Adrenal gland (tissue), 12 donors: ENCODE results near the gene SCAMP2. TPM values are rescaled to one million over a fixed set of nuclear protein-coding genes. Genes with fewer than 3 reads are reported as not detected.
"Not testable (repeated sequence)": the region's sequence is repeated elsewhere in the genome, so short reads cannot be mapped to it uniquely, and the experiment has no call there.

Experiments used
- DNase-seq, 7 donors: peaks; one replicate each; pipeline ENCODE4 v3.0.0-alpha.2; 2019 to 2020
- H3K27ac ChIP-seq, 5 donors: fragments of 200-600 bp; sonication (generic) in 4 of 5; 1 replicate in 3 of 5; 2 replicates in 2 of 5; pipeline versions ENCODE4 v1.5.1 to v1.8.0; 2016 to 2020; ENCODE audit warnings: mild to moderate bottlenecking in 1 of 5
- H3K27me3 ChIP-seq: fragments of 200-600 bp; 2 replicates; pipeline ENCODE4 v1.8.0; 2021
- H3K36me3 ChIP-seq, 2 donors: fragments of 200-600 bp; replicated peaks in 1 of 2; 1 replicate in 1 of 2; 2 replicates in 1 of 2; pipeline versions ENCODE4 v1.5.1 to v1.8.0; 2018 to 2022
- H3K4me1 ChIP-seq, 2 donors: fragments of 200-600 bp; replicated peaks in 1 of 2; 1 replicate in 1 of 2; 2 replicates in 1 of 2; pipeline versions ENCODE4 v1.5.1 to v1.8.0; 2018 to 2021
- H3K4me3 ChIP-seq, 4 donors: fragments of 200-600 bp; sonication (generic) in 3 of 4; one replicate each; pipeline ENCODE4 v1.5.1; 2016 to 2018
- H3K9me3 ChIP-seq, 3 donors: fragments of 200-600 bp; sonication (generic) in 1 of 3; replicated peaks in 1 of 3; 1 replicate in 2 of 3; 2 replicates in 1 of 3; pipeline versions ENCODE4 v1.5.1 to v1.8.0; 2016 to 2021
- CTCF ChIP-seq, 6 experiments: fragments of 450-650 bp in 4 of 6; fragments of 200-600 bp in 2 of 6; sonication (generic) in 1 of 6; IDR thresholded peaks; 1 replicate in 5 of 6; 2 replicates in 1 of 6; pipeline versions ENCODE4 v1.5.1 to v1.8.0; 2016 to 2021; ENCODE audit warnings: antibody characterized with exemption in 6 of 6, mild to moderate bottlenecking in 2 of 6, moderate library complexity in 1 of 6
- POLR2A ChIP-seq, 2 donors: fragments of 450-650 bp; IDR thresholded peaks; one replicate each; pipeline ENCODE4 v1.6.1; 2017; ENCODE audit warnings: antibody characterized with exemption in 2 of 2, mild to moderate bottlenecking in 2 of 2, moderate library complexity in 1 of 2
- WGBS, 4 donors: extraction: QIAGEN DNeasy Blood & Tissue Kit in 2 of 4; methylation state at CpG; one replicate each; pipeline versions ENCODE4 v1.1.5 to v1.1.7; 2013 to 2017; 5-methylcytosine and 5-hydroxymethylcytosine counted together
- intact Hi-C, 2 donors: fragments of 100-400 bp; cut with DNase I; formaldehyde crosslinking; loops; one replicate each; pipeline versions ENCODE4 v1.14.1 to v1.15.0; 2022 to 2023
- polyA plus RNA-seq, 3 donors: library from polyadenylated mRNA; stranded (reverse); fragments of 200-250 nt in 2 of 3; fragments of 350-450 nt in 1 of 3; fragmentation: Illumina TruSeq in 1 of 3; extraction: RNeasy Lipid Tissue Mini Kit (QIAGEN cat#74804) in 1 of 3; gene quantifications; one replicate each; pipeline ENCODE4 v1.2.3, GENCODE V29; 2013 to 2014
- total RNA-seq, 9 donors: library from RNA; depleted of rRNA in 4 of 9; stranded (reverse); fragments of >200 nt in 4 of 9; fragments of 120-200 nt in 1 of 9; fragmentation: NEBNext Ultra II Directional in 1 of 9; extraction: Animal tissue kit (Norgen Biotek cat#: 25700) in 1 of 9; gene quantifications; one replicate each; pipeline versions ENCODE4 v1.1.0 to v1.2.4, GENCODE V29; 2013 to 2023
- donor health status: healthy with polysubstance abuse.
- donor health status: Bipolar disorder and iron deficiency.
- donor health status: DM: yes; HTN: yes; CAD: no.
- donor health status: DM: no; HTN: no; CAD: no.
- donor health status: DM: no; HTN: no; CAD: no.
- donor health status: DM: yes; HTN: yes; CAD: no.

The SCAMP2 gene
- total and polyA plus RNA-seq, 12 donors: 29.5 to 185 (median 98.7) TPM

- intact Hi-C loops: no loop called here
- TF ChIP-seq CTCF (IDR thresholded peaks at IDR 0.05): peak; percentile 68 to 95 (median 85)
- TF ChIP-seq POLR2A (IDR thresholded peaks at IDR 0.05): no peak
- Histone ChIP-seq H3K36me3 (peaks cover 0 to 57% of the 10 kb centered on the region in 2 donors), H3K27me3 (no peaks in the 10 kb centered on the region), H3K27ac (no peak overlapping the region), H3K4me1 (peaks cover 6 to 27% of the 10 kb centered on the region in 2 donors), H3K4me3 (no peak overlapping the region), H3K9me3 (no peaks in the 10 kb centered on the region)
- DNase-seq: peak; percentile 36 to 84 (median 60)
- WGBS, 4 donors: 14 to 19% (median 17%) methylated on average over 5 of the region's 5 CpGs
Observed at GRCh38 chr15:74901612-74902063, 28.5 kb upstream of the SCAMP2 start.

GRCh38 chr15:74897300-74897701, 24.1 kb upstream of the SCAMP2 start:
- H3K9me3 ChIP-seq: no peaks in the 10 kb centered on the region
- no peak for DNase-seq
- H3K27ac ChIP-seq: no peak overlapping the region
- peaks cover 1 to 8% of the 10 kb centered on the region in 2 donors for H3K4me1 ChIP-seq
- intact Hi-C loops: loop anchor here in 1 of 2 donors (10.0 kb wide), 1 partner anchor 52 kb away; the partner anchor contains the start of gene ULK3
- peaks cover 0 to 56% of the 10 kb centered on the region in 2 donors for H3K36me3 ChIP-seq
- WGBS, 4 donors: 68 to 100% (median 72%) methylated on average over 1 to 6 of the region's 6 CpGs
- H3K4me3 ChIP-seq: no peak overlapping the region
- TF ChIP-seq POLR2A (IDR thresholded peaks at IDR 0.05) (no peak), CTCF (IDR thresholded peaks at IDR 0.05) (no peak)
- no peaks in the 10 kb centered on the region for H3K27me3 ChIP-seq

GRCh38 chr15:74896316-74896715, 23.2 kb upstream of the SCAMP2 start:
- H3K4me3 ChIP-seq: no peak overlapping the region
- DNase-seq: no peak
- H3K27ac ChIP-seq: no peak overlapping the region
- no peaks in the 10 kb centered on the region for H3K27me3 ChIP-seq
- intact Hi-C loops: loop anchor here in 1 of 2 donors (10.0 kb wide), 1 partner anchor 52 kb away; the partner anchor contains the start of gene ULK3
- H3K4me1 ChIP-seq: peaks cover 11 to 17% of the 10 kb centered on the region in 2 donors
- WGBS, 4 donors: 87 to 93% (median 91%) methylated on average over 3 of the region's 3 CpGs
- TF ChIP-seq POLR2A (IDR thresholded peaks at IDR 0.05) (no peak), CTCF (IDR thresholded peaks at IDR 0.05) (no peak)
- no peaks in the 10 kb centered on the region for H3K9me3 ChIP-seq
- peaks cover 0 to 57% of the 10 kb centered on the region in 2 donors for H3K36me3 ChIP-seq

GRCh38 chr15:74895830-74896229, 22.7 kb upstream of the SCAMP2 start:
- Histone ChIP-seq H3K4me1 (peaks cover 13 to 19% of the 10 kb centered on the region in 2 donors), H3K27ac (no peak overlapping the region), H3K4me3 (no peak overlapping the region), H3K9me3 (no peaks in the 10 kb centered on the region), H3K27me3 (no peaks in the 10 kb centered on the region), H3K36me3 (peaks cover 0 to 54% of the 10 kb centered on the region in 2 donors)
- TF ChIP-seq POLR2A (IDR thresholded peaks at IDR 0.05) (no peak), CTCF (IDR thresholded peaks at IDR 0.05) (no peak)
- intact Hi-C loops: loop anchor here in 1 of 2 donors (10.0 kb wide), 1 partner anchor 51 kb away; the partner anchor contains the start of gene ULK3
- no peak for DNase-seq
- 91 to 96% (median 95%) methylated on average over 4 to 6 of the region's 6 CpGs for WGBS, 4 donors

GRCh38 chr15:74894383-74894782, 21.2 kb upstream of the SCAMP2 start:
- Histone ChIP-seq H3K36me3 (peaks cover 0 to 40% of the 10 kb centered on the region in 2 donors), H3K4me1 (peaks cover 22 to 26% of the 10 kb centered on the region in 2 donors)
- H3K27ac ChIP-seq, H3K4me3 ChIP-seq, DNase-seq, H3K27me3 ChIP-seq, H3K9me3 ChIP-seq: not testable (repeated sequence)
- WGBS, 4 donors: 94 to 98% (median 97%) methylated on average over 7 of the region's 7 CpGs
- intact Hi-C loops: loop anchor here in 1 of 2 donors (10.0 kb wide), 1 partner anchor 50 kb away; the partner anchor contains the start of gene ULK3
